Gastrocnemius medialis (tissue), 4 donors: ENCODE measurements around the gene APEH.

ENCODE experiments used
- CTCF ChIP-seq, 5 experiments: fragments of 450-650 bp in 3 of 5; fragments of 200-600 bp in 2 of 5; sonication (generic) in 2 of 5; IDR thresholded peaks in 4 of 5; conservative IDR thresholded peaks in 1 of 5; 1 replicate in 4 of 5; 2 replicates in 1 of 5; pipeline ENCODE4 v1.5.1; 2016 to 2019; ENCODE audit warnings: antibody characterized with exemption in 5 of 5, mild to moderate bottlenecking in 3 of 5, moderate library complexity in 3 of 5
- POLR2A ChIP-seq, 2 donors: fragments of 450-650 bp; IDR thresholded peaks; one replicate each; pipeline ENCODE4 v1.6.1; 2017; ENCODE audit warnings: antibody characterized with exemption in 2 of 2, mild to moderate bottlenecking in 2 of 2, moderate library complexity in 2 of 2

GRCh38 chr3:49717959-49718857 is 44.1 kb downstream of the APEH start:
- TF ChIP-seq POLR2A (IDR thresholded peaks at IDR 0.05) (no peak), CTCF (IDR thresholded peaks at IDR 0.05 in 4 of 5, conservative IDR thresholded peaks at IDR 0.05 in 1 of 5) (no peak)
